ENCODE data around the gene TPRA1.
"Not testable (repeated sequence)": the region's sequence is repeated elsewhere in the genome, so short reads cannot be mapped to it uniquely, and the experiment has no call there.

TPRA1 gene

GRCh38 chr3:127608362-127608718 is 17.8 kb upstream of the TPRA1 start:
- TF ChIP-seq, protein P1, sequence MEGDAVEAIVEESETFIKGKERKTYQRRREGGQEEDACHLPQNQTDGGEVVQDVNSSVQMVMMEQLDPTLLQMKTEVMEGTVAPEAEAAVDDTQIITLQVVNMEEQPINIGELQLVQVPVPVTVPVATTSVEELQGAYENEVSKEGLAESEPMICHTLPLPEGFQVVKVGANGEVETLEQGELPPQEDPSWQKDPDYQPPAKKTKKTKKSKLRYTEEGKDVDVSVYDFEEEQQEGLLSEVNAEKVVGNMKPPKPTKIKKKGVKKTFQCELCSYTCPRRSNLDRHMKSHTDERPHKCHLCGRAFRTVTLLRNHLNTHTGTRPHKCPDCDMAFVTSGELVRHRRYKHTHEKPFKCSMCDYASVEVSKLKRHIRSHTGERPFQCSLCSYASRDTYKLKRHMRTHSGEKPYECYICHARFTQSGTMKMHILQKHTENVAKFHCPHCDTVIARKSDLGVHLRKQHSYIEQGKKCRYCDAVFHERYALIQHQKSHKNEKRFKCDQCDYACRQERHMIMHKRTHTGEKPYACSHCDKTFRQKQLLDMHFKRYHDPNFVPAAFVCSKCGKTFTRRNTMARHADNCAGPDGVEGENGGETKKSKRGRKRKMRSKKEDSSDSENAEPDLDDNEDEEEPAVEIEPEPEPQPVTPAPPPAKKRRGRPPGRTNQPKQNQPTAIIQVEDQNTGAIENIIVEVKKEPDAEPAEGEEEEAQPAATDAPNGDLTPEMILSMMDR (IDR thresholded peaks at IDR 0.05; ENCODE audit: control insufficient read depth, extremely low read depth, insufficient read depth), result no peak
- DNase-seq (ENCODE audit: low read depth), result no peak
- no peak overlapping the region for H3K4me3 ChIP-seq (ENCODE audit: low read depth, low read length)

DNA sequence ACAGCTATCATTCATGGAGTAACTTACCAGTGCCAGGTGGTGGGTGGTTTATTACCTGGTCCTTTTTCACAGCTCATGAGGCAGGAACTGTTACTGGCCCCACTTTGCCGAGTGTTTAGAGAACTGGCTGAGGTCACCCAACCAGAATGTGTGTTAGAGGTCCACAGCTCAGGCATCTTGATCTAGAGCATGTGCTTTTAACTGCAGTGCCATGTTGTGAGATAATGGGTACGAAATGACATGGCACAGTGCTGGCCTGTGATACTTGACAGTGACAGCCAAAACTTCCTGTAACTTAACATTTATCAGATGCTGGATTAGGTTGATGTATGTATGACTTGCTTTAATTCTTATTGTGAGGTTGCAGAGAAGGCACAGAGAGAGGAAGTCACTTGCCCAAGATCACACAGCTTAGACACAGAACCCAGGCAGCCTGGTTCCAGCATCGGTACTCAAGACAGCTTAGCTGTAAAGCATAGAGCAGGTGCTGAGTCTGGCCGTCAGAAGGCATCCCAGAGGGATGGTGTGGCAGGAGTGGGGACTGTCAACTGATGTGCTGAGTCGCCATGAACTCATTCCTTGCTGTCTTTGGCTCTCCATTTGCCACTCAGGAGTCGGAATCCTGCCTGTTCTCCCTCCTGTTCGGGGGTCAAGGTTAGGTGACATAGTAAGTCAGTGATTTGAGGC is 17.3 kb upstream of the TPRA1 start:
- no peak for DNase-seq (ENCODE audit: low read depth)
- no peak overlapping the region for H3K4me3 ChIP-seq (ENCODE audit: low read depth, low read length)
- TF ChIP-seq, protein P1 (IDR thresholded peaks at IDR 0.05; ENCODE audit: control insufficient read depth, extremely low read depth, insufficient read depth), result no peak

GRCh38 chr3:127606981-127607595 is 16.6 kb upstream of the TPRA1 start:
- DNase-seq (ENCODE audit: low read depth), result peak; percentile 93
- TF ChIP-seq, protein P1 (IDR thresholded peaks at IDR 0.05; ENCODE audit: control insufficient read depth, extremely low read depth, insufficient read depth), result no peak
- no peak overlapping the region for H3K4me3 ChIP-seq (ENCODE audit: low read depth, low read length)

- H3K4me3 ChIP-seq (ENCODE audit: low read depth, low read length), result no peak overlapping the region
- TF ChIP-seq, protein P1 (IDR thresholded peaks at IDR 0.05; ENCODE audit: control insufficient read depth, extremely low read depth, insufficient read depth), result no peak
- DNase-seq (ENCODE audit: low read depth), result no peak
Observed at GRCh38 chr3:127606086-127606805, 15.7 kb upstream of the TPRA1 start.

- not testable (repeated sequence) for DNase-seq (ENCODE audit: low read depth); H3K4me3 ChIP-seq (ENCODE audit: low read depth, low read length)
Observed at GRCh38 chr3:127605547-127605946, 15.0 kb upstream of the TPRA1 start.

- no peak for DNase-seq (ENCODE audit: low read depth)
- TF ChIP-seq, protein P1 (IDR thresholded peaks at IDR 0.05; ENCODE audit: control insufficient read depth, extremely low read depth, insufficient read depth), result no peak
- H3K4me3 ChIP-seq (ENCODE audit: low read depth, low read length), result no peak overlapping the region
Observed at GRCh38 chr3:127604546-127605165, 14.1 kb upstream of the TPRA1 start.

DNA sequence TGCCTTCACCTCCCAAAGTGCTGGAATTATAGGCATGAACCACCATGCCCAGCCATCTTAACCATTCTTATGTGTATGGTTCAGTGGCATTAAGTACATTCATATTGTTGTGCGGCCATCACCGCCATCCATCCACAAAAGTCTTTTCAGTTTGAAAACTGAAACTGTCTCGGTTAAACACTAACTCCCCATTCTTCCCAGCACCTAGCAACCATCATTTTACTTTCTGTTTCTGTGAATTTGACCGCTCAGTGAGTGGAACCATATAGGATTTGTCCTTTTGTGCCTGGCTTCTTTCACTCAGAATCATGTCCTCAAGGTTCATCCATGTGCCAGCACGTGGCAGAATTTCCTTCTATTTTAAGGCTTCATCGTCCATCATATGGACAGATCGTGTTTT is 13.5 kb upstream of the TPRA1 start:
- no peak overlapping the region for H3K4me3 ChIP-seq (ENCODE audit: low read depth, low read length)
- TF ChIP-seq, protein P1 (IDR thresholded peaks at IDR 0.05; ENCODE audit: control insufficient read depth, extremely low read depth, insufficient read depth), result no peak
- DNase-seq (ENCODE audit: low read depth), result no peak
